Psoas muscle (tissue), 8 donors: Measurements from ENCODE around the gene PCSK5. TPM values are rescaled to one million over a fixed set of nuclear protein-coding genes. Genes with fewer than 3 reads are reported as not detected.

Experiments used
- ATAC-seq, 4 donors: fragments of 200-7000 bp; cut with Tn5 transposase; one replicate each; pipeline ENCODE4 v1.9.1; 2020; ENCODE audit warnings: moderate library complexity in 3 of 4, mild to moderate bottlenecking in 2 of 4
- DNase-seq, 2 donors: peaks; one replicate each; pipeline ENCODE4 v3.0.0-alpha.2; 2020
- H3K27ac ChIP-seq: fragments of 200-600 bp; one replicate; pipeline ENCODE4 v1.8.0; 2022
- H3K27me3 ChIP-seq, 3 donors: fragments of 200-600 bp in 1 of 3; one replicate each; pipeline versions ENCODE4 v1.6.1 to v1.8.0; 2013 to 2022; ENCODE audit warnings: low read length in 2 of 3, mild to moderate bottlenecking in 2 of 3, moderate library complexity in 1 of 3; ENCODE audit not compliant: insufficient read depth in 3 of 3
- H3K36me3 ChIP-seq, 2 donors: fragments of 200-600 bp in 1 of 2; one replicate each; pipeline versions ENCODE4 v1.6.1 to v1.8.0; 2013 to 2022; ENCODE audit warnings: low read depth in 1 of 2, mild to moderate bottlenecking in 1 of 2, moderate library complexity in 1 of 2; ENCODE audit not compliant: insufficient read depth in 1 of 2
- H3K4me1 ChIP-seq: fragments of 200-600 bp; one replicate; pipeline ENCODE4 v1.8.0; 2022
- H3K4me3 ChIP-seq: fragments of 200-600 bp; one replicate; pipeline ENCODE4 v1.8.0; 2022; ENCODE audit warnings: mild to moderate bottlenecking
- H3K9me3 ChIP-seq: fragments of 200-600 bp; one replicate; pipeline ENCODE4 v1.8.0; 2022
- WGBS, 3 donors: extraction: QIAGEN DNeasy Blood & Tissue Kit; methylation state at CpG; one replicate each; pipeline versions ENCODE4 v1.1.6 to v1.1.7; 2013; 5-methylcytosine and 5-hydroxymethylcytosine counted together
- intact Hi-C, 2 donors: fragments of 100-400 bp; cut with DNase I; formaldehyde crosslinking; loops; one replicate each; pipeline versions ENCODE4 v1.11.0 to v1.14.2; 2022
- polyA plus RNA-seq, 3 donors: library from polyadenylated mRNA; stranded (reverse); fragments of 200-250 nt; gene quantifications; one replicate each; pipeline ENCODE4 v1.2.3, GENCODE V29; 2013
- total RNA-seq, 4 donors: library from RNA; stranded (reverse); fragmentation: NEBNext Ultra II Directional in 2 of 4; extraction: Animal tissue kit (Norgen Biotek cat#: 25700) in 2 of 4; gene quantifications; one replicate each; pipeline versions ENCODE4 v1.2.1 to v1.2.4, GENCODE V29; 2021 to 2023
- TF ChIP-seq, protein P1 (sequence below): fragments of 200-600 bp; IDR thresholded peaks from one replicate; pipeline ENCODE4 v1.8.0; 2022; ENCODE audit warnings: antibody characterized with exemption
- donor health status: healthy with polysubstance abuse.
- donor health status: DM: no; HTN: no; CAD: no; lungs with moderate emphysema.
- donor health status: Bipolar disorder and iron deficiency.
- donor health status: healthy.
- donor health status: DM: yes; HTN: yes; CAD: no.
- donor health status: DM: no; HTN: no; CAD: no.
- donor health status: DM: no; HTN: no; CAD: no.
- donor health status: DM: yes; HTN: yes; CAD: no.

Gene PCSK5
- total and polyA plus RNA-seq, 7 donors: 0.75 to 4.4 (median 2.3) TPM

DNA sequence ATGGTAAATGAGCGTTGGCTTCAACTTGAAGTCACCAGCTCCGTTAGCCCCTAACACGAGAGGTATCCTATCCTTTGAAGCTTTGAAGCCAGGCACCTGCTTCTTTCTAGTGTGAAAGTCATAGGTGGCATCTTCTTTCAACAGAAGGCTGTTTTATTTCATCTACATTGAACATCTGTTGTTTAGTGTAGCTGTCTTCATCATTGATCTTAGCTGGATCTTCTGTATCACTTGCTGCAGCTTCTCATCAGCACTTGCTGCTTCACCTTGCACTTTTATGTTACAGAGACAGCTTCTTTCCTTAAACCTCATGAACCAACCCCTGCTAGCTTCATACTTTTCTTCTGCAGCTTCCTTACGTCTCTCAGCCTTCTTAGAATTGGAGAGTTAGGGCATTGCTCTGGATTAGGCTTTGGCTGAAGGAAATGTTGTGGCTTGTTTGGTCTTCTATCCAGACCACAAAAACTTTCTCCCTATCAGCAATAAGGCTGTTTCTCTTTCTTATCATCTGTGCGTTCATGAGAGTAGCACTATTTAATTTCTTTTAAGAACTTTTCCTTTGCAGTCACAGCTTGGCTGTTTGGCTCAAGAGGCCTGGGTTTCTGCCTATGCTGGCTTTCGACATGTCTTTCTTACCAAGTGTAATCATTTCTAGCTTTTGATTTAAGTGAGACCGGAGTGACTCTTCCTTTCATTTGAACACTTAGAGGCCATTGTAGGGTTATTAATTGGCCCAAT, 47.2 kb downstream of the PCSK5 start:
- TF ChIP-seq, protein P1, sequence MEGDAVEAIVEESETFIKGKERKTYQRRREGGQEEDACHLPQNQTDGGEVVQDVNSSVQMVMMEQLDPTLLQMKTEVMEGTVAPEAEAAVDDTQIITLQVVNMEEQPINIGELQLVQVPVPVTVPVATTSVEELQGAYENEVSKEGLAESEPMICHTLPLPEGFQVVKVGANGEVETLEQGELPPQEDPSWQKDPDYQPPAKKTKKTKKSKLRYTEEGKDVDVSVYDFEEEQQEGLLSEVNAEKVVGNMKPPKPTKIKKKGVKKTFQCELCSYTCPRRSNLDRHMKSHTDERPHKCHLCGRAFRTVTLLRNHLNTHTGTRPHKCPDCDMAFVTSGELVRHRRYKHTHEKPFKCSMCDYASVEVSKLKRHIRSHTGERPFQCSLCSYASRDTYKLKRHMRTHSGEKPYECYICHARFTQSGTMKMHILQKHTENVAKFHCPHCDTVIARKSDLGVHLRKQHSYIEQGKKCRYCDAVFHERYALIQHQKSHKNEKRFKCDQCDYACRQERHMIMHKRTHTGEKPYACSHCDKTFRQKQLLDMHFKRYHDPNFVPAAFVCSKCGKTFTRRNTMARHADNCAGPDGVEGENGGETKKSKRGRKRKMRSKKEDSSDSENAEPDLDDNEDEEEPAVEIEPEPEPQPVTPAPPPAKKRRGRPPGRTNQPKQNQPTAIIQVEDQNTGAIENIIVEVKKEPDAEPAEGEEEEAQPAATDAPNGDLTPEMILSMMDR: no peak
- intact Hi-C loops: no loop called here
- no peaks in the 10 kb centered on the region for H3K27me3 ChIP-seq
- H3K36me3 ChIP-seq: no peaks in the 10 kb centered on the region
- H3K4me1 ChIP-seq: no peaks in the 10 kb centered on the region
- no peak overlapping the region for H3K4me3 ChIP-seq
- ATAC-seq (no peak), DNase-seq (no peak)
- H3K27ac ChIP-seq: no peak overlapping the region
- H3K9me3 ChIP-seq: no peaks in the 10 kb centered on the region
- 89 to 94% (median 91%) methylated on average over 7 of the region's 7 CpGs for WGBS, 3 donors

DNA sequence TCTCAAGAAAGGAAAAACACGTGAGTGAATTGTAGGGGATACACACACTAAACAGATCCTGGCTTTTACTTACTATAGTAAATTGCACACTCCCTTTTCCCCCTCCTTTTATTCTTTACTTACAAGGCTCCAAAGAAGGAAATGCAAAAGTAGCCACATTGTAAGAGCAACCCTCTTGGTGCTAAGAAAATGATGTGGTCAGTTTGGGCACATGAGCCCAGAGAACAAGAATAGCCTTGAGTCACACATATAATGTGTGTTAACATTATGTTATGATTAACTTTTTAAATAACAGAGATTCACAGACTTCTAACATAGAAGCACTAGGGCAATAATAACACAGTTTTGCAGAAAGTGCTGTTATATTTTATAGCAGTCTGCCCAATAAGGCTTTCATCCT, 48.5 kb downstream of the PCSK5 start:
- ATAC-seq: no peak
- WGBS, 3 donors: 49 to 83% (median 77%) methylated on average over 1 of the region's 1 CpG

DNA sequence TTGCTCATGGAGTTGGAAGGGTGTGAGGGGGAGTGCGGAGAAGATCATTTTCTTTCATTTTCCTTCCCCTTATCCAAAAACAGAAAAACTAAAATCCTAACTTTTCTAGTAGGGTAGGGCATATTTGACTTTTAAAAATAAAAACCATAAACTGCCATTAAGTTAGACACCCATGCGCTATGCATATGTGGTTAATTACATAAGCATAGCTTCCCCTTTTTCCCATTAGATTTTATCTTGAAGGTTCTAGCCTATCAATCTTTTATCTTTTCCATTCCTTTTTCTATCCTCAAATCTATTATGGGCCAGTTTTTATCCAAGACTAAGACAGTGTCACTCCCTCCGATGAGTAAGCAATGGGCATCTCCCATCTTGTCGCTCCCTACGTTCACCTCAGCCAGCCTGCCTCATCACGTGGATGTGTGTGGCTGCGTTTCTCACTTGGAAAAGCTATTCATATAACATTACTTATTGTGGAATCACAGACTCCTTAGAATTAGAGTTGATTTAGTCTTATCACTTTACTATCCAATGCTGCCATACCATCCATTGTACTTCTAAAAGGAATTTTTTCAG, 49.2 kb downstream of the PCSK5 start:
- intact Hi-C loops: no loop called here
- ATAC-seq: no peak

More for the DNA sequence above, 48.5 kb downstream of the PCSK5 start:
- DNase-seq: no peak
- H3K9me3 ChIP-seq: no peaks in the 10 kb centered on the region
- no peak overlapping the region for H3K27ac ChIP-seq
- intact Hi-C loops: no loop called here
- H3K4me3 ChIP-seq: no peak overlapping the region
- no peaks in the 10 kb centered on the region for H3K36me3 ChIP-seq
- H3K4me1 ChIP-seq: no peaks in the 10 kb centered on the region
- TF ChIP-seq, protein P1: no peak
- no peaks in the 10 kb centered on the region for H3K27me3 ChIP-seq

DNA sequence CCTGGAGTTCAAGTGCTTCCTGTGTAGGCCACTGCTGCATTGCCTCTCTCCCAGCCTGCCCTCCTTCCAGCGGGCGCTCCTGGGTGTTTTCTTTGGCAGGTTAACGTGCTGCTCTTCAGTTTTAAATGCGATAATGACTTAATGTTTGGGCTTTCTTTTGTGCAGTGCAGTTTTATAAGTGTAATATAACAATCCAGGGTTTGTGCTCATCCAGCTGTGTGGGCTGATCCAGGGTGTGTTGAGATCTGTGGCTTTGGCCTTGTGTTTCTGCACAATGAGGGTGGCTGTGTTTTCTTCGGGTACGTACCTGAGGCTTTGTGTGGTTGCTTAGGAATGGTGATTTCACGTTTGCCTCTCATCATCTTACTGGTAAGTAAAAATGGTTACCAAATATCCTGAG, 50.6 kb downstream of the PCSK5 start:
- Histone ChIP-seq H3K9me3 (no peaks in the 10 kb centered on the region), H3K4me1 (no peaks in the 10 kb centered on the region), H3K4me3 (no peak overlapping the region), H3K27ac (no peak overlapping the region), H3K27me3 (no peaks in the 10 kb centered on the region), H3K36me3 (no peaks in the 10 kb centered on the region)
- intact Hi-C loops: no loop called here
- 69 to 81% (median 72%) methylated on average over 7 of the region's 7 CpGs for WGBS, 3 donors
- TF ChIP-seq, protein P1: no peak
- ATAC-seq: no peak
- DNase-seq: no peak

More for the DNA sequence above, 49.2 kb downstream of the PCSK5 start:
- Histone ChIP-seq H3K9me3 (no peaks in the 10 kb centered on the region), H3K4me3 (no peak overlapping the region), H3K4me1 (no peaks in the 10 kb centered on the region), H3K27ac (no peak overlapping the region), H3K36me3 (no peaks in the 10 kb centered on the region), H3K27me3 (no peaks in the 10 kb centered on the region)
- WGBS, 3 donors: 93 to 98% (median 97%) methylated on average over 7 of the region's 7 CpGs
- DNase-seq: no peak
- TF ChIP-seq, protein P1: no peak
